Aorta (tissue), 5 donors: ENCODE results near the gene LEMD2. TPM values are rescaled to one million over a fixed set of nuclear protein-coding genes. Genes with fewer than 3 reads are reported as not detected.
A peak's percentile ranks its signal among the peaks of the same experiment; 100 is the strongest.

ENCODE experiments used
- ATAC-seq: fragments of 200-7000 bp; cut with Tn5 transposase; one replicate; pipeline ENCODE4 v1.9.1; 2022; ENCODE audit warnings: moderate library complexity; ENCODE audit not compliant: low FRiP score
- DNase-seq, 2 donors: peaks; one replicate each; pipeline ENCODE4 v3.0.0-alpha.2; 2020
- H3K27ac ChIP-seq, 2 donors: one replicate each; pipeline ENCODE4 v1.5.1; 2013; ENCODE audit warnings: low read length in 2 of 2, mild to moderate bottlenecking in 2 of 2, moderate library complexity in 2 of 2, control low read depth in 1 of 2, inconsistent platforms in 1 of 2, low read depth in 1 of 2
- H3K27me3 ChIP-seq, 2 donors: one replicate each; pipeline ENCODE4 v1.6.1; 2013; ENCODE audit warnings: control low read depth in 1 of 2, low read length in 1 of 2, mild to moderate bottlenecking in 1 of 2, moderate library complexity in 1 of 2; ENCODE audit not compliant: insufficient read depth in 2 of 2, control insufficient read depth in 1 of 2
- H3K36me3 ChIP-seq, 2 donors: one replicate each; pipeline ENCODE4 v1.6.1; 2013; ENCODE audit warnings: control low read depth in 1 of 2, low read length in 1 of 2, mild to moderate bottlenecking in 1 of 2; ENCODE audit not compliant: insufficient read depth in 2 of 2, control insufficient read depth in 1 of 2
- H3K4me1 ChIP-seq, 2 donors: one replicate each; pipeline ENCODE4 v1.6.1; 2013; ENCODE audit warnings: low read length in 2 of 2, control low read depth in 1 of 2, mild to moderate bottlenecking in 1 of 2, moderate library complexity in 1 of 2; ENCODE audit not compliant: insufficient read depth in 2 of 2, control insufficient read depth in 1 of 2
- H3K4me3 ChIP-seq, 2 donors: one replicate each; pipeline ENCODE4 v1.5.1; 2013; ENCODE audit warnings: low read length in 2 of 2, control low read depth in 1 of 2, mild to moderate bottlenecking in 1 of 2
- H3K9me3 ChIP-seq: one replicate; pipeline ENCODE4 v1.6.1; 2013; ENCODE audit warnings: mild to moderate bottlenecking, low read length; ENCODE audit not compliant: control insufficient read depth
- WGBS, 2 donors: extraction: QIAGEN DNeasy Blood & Tissue Kit; methylation state at CpG; one replicate each; pipeline ENCODE4 v1.1.7; 2013; 5-methylcytosine and 5-hydroxymethylcytosine counted together
- intact Hi-C, 2 donors: fragments of 100-400 bp; cut with DNase I; formaldehyde crosslinking; loops; one replicate each; pipeline versions ENCODE4 v1.14.2 to v1.15.0; 2022
- polyA plus RNA-seq, 2 donors: library from polyadenylated mRNA; stranded (reverse); fragments of 200-250 nt; gene quantifications; one replicate each; pipeline ENCODE4 v1.2.3, GENCODE V29; 2013
- total RNA-seq, 2 donors: library from RNA; stranded (reverse); fragmentation: NEBNext Ultra II Directional; extraction: Animal tissue kit (Norgen Biotek cat#: 25700); gene quantifications; one replicate each; pipeline ENCODE4 v1.2.1, GENCODE V29; 2021
- donor health status: healthy with polysubstance abuse.
- donor health status: Bipolar disorder and iron deficiency.
- donor health status: DM: no; HTN: no; CAD: no.
- donor health status: DM: no; HTN: no; CAD: no.
- donor health status: DM: yes; HTN: yes; CAD: no.

LEMD2 gene
- total and polyA plus RNA-seq, 4 donors: 19.4 to 85.6 (median 53.2) TPM

GRCh38 chr6:33731035-33731434, 57.9 kb downstream of the LEMD2 start:
- Histone ChIP-seq H3K9me3 (no peaks in the 10 kb centered on the region), H3K36me3 (no peaks in the 10 kb centered on the region), H3K27me3 (no peaks in the 10 kb centered on the region), H3K4me1 (no peaks in the 10 kb centered on the region), H3K27ac (no peak overlapping the region), H3K4me3 (no peak overlapping the region)
- WGBS, 2 donors: 88 to 92% methylated on average over 7 of the region's 7 CpGs
- peak in 1 of 2 donors; percentile 23 for DNase-seq
- no peak for ATAC-seq
- intact Hi-C loops: no loop called here

DNA sequence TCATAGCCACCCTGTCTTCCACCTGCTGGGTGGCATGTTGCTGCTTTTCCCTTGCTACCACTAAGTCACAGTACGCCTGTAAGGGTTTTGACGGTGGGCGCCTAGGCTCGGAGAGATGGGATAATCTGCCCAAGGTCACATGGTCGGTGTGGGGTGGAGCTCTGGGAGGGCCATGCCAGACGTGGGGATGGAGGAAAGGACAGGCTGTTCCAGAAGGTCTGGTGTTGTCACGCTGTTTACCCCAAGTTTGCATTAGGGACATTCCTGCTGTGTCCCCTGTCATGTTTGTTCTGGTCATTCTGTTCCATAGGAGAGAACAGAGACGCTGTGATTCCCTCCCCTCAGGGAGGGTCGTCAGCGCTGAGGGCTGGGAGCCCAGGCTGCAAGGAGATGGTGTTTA, 58.3 kb downstream of the LEMD2 start:
- H3K36me3 ChIP-seq: no peaks in the 10 kb centered on the region
- no peak overlapping the region for H3K4me3 ChIP-seq
- WGBS, 2 donors: 79% methylated on average over 10 of the region's 10 CpGs
- no peaks in the 10 kb centered on the region for H3K4me1 ChIP-seq
- intact Hi-C loops: no loop called here
- no peak for ATAC-seq
- H3K9me3 ChIP-seq: no peaks in the 10 kb centered on the region
- H3K27me3 ChIP-seq: no peaks in the 10 kb centered on the region
- peak in 1 of 2 donors; percentile 26 for DNase-seq
- no peak overlapping the region for H3K27ac ChIP-seq

GRCh38 chr6:33729059-33729458, 59.9 kb downstream of the LEMD2 start:
- ATAC-seq (no peak), DNase-seq (no peak)
- intact Hi-C loops: no loop called here
- no peak overlapping the region for H3K4me3 ChIP-seq
- no peaks in the 10 kb centered on the region for H3K36me3 ChIP-seq
- H3K4me1 ChIP-seq: no peaks in the 10 kb centered on the region
- H3K9me3 ChIP-seq: no peaks in the 10 kb centered on the region
- 91 to 92% methylated on average over 6 of the region's 6 CpGs for WGBS, 2 donors
- H3K27ac ChIP-seq: no peak overlapping the region
- H3K27me3 ChIP-seq: no peaks in the 10 kb centered on the region

- no peaks in the 10 kb centered on the region for H3K4me1 ChIP-seq
- ATAC-seq: no peak
- intact Hi-C loops: no loop called here
Measured at GRCh38 chr6:33728438-33728837, 60.5 kb downstream of the LEMD2 start.

GRCh38 chr6:33727932-33728331, 61.0 kb downstream of the LEMD2 start:
- Histone ChIP-seq H3K4me1 (no peaks in the 10 kb centered on the region), H3K27ac (no peak overlapping the region)
- whole genome bisulfite sequencing, 2 donors: 72 to 88% methylated on average over 11 of the region's 11 CpGs

More at GRCh38 chr6:33728438-33728837, 60.5 kb downstream of the LEMD2 start:
- Histone ChIP-seq H3K4me3 (no peak overlapping the region), H3K27ac (no peak overlapping the region), H3K9me3 (no peaks in the 10 kb centered on the region), H3K36me3 (no peaks in the 10 kb centered on the region), H3K27me3 (no peaks in the 10 kb centered on the region)
- 88 to 89% methylated on average over 11 of the region's 11 CpGs for WGBS, 2 donors
- no peak for DNase-seq

GRCh38 chr6:33727126-33727525, 61.8 kb downstream of the LEMD2 start:
- intact Hi-C loops: no loop called here
- ATAC-seq: no peak
- H3K36me3 ChIP-seq: no peaks in the 10 kb centered on the region
- no peak overlapping the region for H3K4me3 ChIP-seq
- H3K27ac ChIP-seq: no peak overlapping the region
- H3K27me3 ChIP-seq: no peaks in the 10 kb centered on the region
- 83 to 87% methylated on average over 7 of the region's 7 CpGs for WGBS, 2 donors
- no peaks in the 10 kb centered on the region for H3K4me1 ChIP-seq
- H3K9me3 ChIP-seq: no peaks in the 10 kb centered on the region
- DNase-seq: no peak

More at GRCh38 chr6:33727932-33728331, 61.0 kb downstream of the LEMD2 start:
- ATAC-seq (no peak), DNase-seq (no peak)
- H3K27me3 ChIP-seq: no peaks in the 10 kb centered on the region
- H3K4me3 ChIP-seq: no peak overlapping the region
- intact Hi-C loops: no loop called here
- no peaks in the 10 kb centered on the region for H3K36me3 ChIP-seq
- no peaks in the 10 kb centered on the region for H3K9me3 ChIP-seq

- Histone ChIP-seq H3K36me3 (no peaks in the 10 kb centered on the region), H3K9me3 (no peaks in the 10 kb centered on the region), H3K27ac (no peak overlapping the region), H3K4me3 (no peak overlapping the region), H3K27me3 (no peaks in the 10 kb centered on the region), H3K4me1 (no peaks in the 10 kb centered on the region)
- ATAC-seq (no peak), DNase-seq (no peak)
- intact Hi-C loops: no loop called here
- WGBS, 2 donors: 94% methylated on average over 15 of the region's 15 CpGs
Measured at GRCh38 chr6:33726696-33727095, 62.2 kb downstream of the LEMD2 start.

DNA sequence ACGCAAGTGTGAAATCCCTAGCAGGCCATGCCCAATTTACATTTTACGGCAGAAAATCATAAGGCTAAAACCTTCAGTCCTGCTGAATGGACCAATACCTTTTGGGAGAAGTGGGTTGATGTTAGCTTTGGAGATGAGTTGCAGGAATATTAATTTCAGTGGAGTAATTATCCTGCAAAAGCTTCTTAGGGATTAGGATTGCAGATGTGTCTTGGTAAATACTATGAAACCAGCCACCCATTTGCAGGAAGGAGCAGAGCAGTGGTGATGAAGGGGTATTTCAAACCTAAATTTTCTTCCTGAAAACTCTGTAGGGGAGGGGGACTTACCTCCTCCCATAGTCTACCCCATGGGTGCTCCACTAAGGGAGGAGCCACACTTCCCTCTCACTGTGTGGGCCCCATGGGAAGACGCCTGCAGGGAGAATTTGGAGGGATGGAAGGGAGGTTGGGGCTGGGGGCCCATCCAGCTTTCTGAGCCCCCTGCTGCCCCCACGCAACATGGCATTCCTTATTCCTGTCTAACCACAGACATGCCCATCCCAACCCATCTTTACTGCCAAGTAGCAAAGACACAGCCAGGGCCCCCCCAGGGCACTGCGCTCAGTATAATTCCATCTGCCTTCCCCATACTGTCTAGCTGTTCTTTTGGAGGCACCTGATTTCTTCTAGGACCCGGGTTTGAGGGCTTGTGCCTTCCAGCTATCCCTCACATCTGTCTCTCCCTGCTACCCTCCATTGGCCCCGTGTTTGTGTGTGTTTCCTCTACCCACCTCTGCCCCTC, 62.8 kb downstream of the LEMD2 start:
- DNase-seq: no peak
- intact Hi-C loops: no loop called here
- H3K9me3 ChIP-seq: no peaks in the 10 kb centered on the region
- no peak overlapping the region for H3K4me3 ChIP-seq
- H3K27me3 ChIP-seq: no peaks in the 10 kb centered on the region
- H3K36me3 ChIP-seq: no peaks in the 10 kb centered on the region
- ATAC-seq: no peak
- no peak overlapping the region for H3K27ac ChIP-seq
- H3K4me1 ChIP-seq: no peaks in the 10 kb centered on the region
- 82 to 86% methylated on average over 7 of the region's 7 CpGs for WGBS, 2 donors

- intact Hi-C loops: no loop called here
- 90 to 94% methylated on average over 13 to 14 of the region's 14 CpGs for WGBS, 2 donors
- no peaks in the 10 kb centered on the region for H3K9me3 ChIP-seq
- no peaks in the 10 kb centered on the region for H3K4me1 ChIP-seq
- no peak overlapping the region for H3K4me3 ChIP-seq
- no peak for ATAC-seq
- no peak overlapping the region for H3K27ac ChIP-seq
- H3K36me3 ChIP-seq: no peaks in the 10 kb centered on the region
- DNase-seq: no peak
- H3K27me3 ChIP-seq: no peaks in the 10 kb centered on the region
Measured at GRCh38 chr6:33725222-33725621, 63.7 kb downstream of the LEMD2 start.
